C4-2B (cell line): ENCODE measurements around the gene GNL1.

Experiments used
- CTCF ChIP-seq: fragments of 450-650 bp; conservative IDR thresholded peaks from 2 replicates; pipeline ENCODE4 v1.5.1; 2017; ENCODE audit warnings: mild to moderate bottlenecking
- ZFX ChIP-seq: fragments of 450-650 bp; IDR thresholded peaks from 2 replicates; pipeline ENCODE4 v1.6.1; 2017

GRCh38 chr6:30603961-30604360, 47.7 kb upstream of the GNL1 start:
- no peak for TF ChIP-seq CTCF
- no peak for TF ChIP-seq ZFX
